HG03432 (cell line): Measurements from ENCODE around the gene ZNF618.
"Not testable (repeated sequence)": the region's sequence is repeated elsewhere in the genome, so short reads cannot be mapped to it uniquely, and the experiment has no call there.

Experiments used
- ATAC-seq: cut with Tn5 transposase; IDR thresholded peaks from one replicate; pipeline ENCODE4 v1.9.1; 2021; ENCODE audit warnings: mild to moderate bottlenecking, moderate library complexity; ENCODE audit not compliant: unreplicated experiment

Gene ZNF618

DNA sequence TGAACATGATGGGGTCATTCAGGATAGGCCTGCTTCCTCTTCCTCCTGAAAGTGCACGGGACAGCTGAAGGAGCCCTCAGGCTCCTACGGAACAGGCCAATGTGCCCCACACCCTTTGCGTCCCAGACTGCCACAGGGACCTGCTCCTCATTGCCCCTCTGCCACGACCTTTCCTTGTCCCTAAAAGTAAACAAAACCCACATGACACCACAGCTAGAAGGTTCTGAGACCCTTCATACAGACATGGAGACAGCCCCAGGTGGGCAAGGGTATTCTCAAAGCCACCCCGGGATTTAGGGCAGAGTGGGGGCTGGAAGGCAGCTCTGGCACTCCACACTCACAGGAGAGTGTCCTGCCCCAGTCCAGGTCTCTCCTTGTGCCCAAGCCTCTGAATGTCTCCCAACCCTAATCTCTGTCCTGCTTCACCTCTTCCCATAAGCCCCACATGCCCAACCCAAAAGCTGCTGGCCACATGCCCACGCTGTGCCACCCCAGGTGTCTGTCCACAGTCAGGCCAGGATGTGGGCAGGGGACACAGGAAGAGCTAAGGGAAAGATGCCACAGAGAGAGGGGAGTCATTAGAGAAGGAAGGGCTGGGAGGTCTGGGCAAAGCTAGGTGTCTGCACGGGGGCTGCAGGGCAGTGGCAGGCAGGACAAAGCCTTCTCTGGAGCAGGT is 201.2 kb downstream of the ZNF618 start:
- no peak for ATAC-seq

- ATAC-seq: no peak
These were observed 202.1 kb downstream of the ZNF618 start, which contains the start of gene AMBP for GRCh38 chr9:114078021-114078780. AMBP (minus strand) TSS chr9:114078300; CDS start chr9:114078209, 91 bp downstream.

DNA sequence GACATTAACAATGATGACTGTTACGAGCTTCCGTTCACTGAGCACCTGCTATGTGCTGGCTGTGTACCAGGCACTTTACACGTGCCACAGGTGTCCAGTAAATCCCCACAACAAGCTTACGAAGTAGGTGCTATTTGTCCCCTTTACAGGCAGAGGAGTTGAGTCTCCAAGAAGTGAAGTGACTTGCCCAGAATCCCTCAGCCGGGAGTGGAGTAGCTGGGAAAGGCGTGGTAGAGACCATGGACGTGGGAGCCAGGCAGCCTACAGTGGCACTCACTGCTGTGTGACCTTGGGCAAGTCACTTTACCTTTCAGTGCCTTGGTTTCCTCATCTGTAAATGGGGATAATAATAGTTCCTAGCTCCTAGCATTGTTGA is 202.7 kb downstream of the ZNF618 start:
- no peak for ATAC-seq

DNA sequence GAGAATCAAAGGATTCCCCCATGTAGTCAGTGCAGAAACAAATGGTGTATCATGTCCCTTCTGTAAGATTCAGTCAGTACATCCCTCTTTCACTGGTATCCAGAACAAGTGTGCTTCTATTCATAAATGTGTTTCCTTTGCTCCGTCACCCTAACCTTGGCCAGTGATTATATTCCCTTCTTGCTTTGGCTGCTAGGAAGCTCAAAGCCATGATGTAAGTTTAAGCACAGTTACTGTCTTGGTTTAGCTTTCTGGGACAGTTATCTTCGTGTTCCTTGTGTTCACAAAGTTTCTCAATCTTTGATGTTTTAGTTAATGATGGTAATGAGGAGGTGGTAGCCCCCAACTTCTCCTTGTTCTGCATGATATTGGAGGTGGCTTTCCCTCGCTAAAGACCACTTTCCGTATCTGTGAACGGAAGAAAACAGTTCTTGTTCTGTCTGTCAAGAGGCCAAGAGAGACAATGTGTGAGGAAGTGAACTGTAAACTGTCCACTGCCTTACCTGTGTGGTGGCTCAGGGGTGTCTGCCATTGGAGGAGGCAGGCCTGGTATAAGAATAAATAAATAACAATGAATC is 204.2 kb downstream of the ZNF618 start:
- no peak for ATAC-seq

GRCh38 chr9:114080773-114081440 is 204.8 kb downstream of the ZNF618 start:
- no peak for ATAC-seq

DNA sequence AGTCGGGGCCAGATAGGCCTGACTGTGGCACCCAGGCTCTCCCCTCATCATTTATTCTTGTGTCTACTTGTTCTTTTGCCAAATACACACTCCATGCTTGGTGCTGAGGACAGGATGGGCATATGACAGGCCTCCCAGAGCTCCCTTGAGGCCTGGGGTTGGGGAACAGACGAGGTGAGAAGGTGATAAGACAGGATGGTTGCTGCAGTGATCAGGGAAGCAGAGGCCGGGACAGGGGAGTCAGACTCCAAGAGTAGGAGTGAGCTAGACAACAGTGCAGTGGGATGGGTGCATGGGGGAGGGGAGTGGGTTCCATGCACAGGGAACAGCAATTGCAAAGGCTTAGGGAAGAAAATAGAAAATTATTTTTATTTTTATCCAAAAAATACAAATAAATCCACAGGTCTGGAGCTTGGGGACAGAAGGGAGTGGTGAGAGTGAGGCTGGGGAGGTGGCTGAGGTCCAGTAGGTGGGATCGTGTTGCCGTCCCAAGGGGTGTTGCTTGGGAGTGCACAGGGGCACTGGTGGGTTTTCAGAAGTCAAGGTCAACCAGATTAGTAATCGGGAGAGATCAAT is 205.4 kb downstream of the ZNF618 start:
- no peak for ATAC-seq

- peak; percentile 89 for ATAC-seq
These were observed 206.1 kb downstream of the ZNF618 start for GRCh38 chr9:114082017-114082762.

DNA sequence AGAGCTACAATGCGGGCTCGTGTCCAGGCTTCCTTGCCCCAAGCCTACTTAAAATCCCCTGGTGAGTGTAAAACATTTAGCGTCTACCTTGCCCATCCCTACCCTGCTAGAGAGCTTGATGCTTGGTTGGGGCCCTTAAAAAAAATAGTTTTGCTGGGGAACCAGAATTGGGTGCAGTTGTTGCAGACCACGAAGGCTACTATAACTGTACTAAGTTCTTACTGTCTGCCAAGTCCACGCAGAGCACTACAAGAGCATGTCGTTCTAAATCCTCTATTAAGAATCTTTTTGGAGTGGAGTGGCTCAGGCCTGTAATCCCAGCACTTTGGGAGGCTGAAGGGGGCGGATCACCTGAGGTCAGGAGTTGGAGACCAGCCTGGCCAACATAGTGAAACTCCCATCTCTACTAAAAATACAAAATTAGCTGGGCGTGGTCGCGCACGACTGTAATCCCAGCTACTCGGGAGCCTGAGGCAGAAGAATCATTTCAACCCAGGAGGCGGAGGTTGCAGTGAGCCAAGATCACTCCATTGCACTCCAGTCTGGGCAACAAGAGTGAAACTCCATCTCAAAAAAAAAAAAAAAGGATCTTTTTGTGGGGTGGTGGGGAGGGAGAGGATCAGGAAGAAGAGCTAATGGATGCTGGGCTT is 206.8 kb downstream of the ZNF618 start:
- not testable (repeated sequence) for ATAC-seq

DNA sequence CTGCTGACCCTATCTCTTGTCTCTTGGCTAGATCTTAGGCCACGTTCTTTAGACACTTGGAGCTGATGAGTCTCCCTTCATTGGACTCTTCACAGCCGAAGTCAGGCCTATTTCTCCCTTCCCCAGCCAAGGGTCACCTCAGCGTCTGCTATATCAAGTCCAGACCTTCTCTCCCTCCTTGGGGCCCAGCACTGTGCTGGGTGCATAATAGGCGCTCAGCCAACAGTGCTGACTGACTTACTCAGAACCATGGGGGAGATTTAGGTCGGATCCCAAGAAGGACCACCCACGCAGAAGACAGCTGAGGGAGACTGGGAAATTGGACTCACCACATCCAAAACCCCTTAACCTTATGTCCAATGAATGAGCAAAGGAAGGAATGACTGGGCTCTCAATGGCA is 207.6 kb downstream of the ZNF618 start:
- ATAC-seq: no peak

DNA sequence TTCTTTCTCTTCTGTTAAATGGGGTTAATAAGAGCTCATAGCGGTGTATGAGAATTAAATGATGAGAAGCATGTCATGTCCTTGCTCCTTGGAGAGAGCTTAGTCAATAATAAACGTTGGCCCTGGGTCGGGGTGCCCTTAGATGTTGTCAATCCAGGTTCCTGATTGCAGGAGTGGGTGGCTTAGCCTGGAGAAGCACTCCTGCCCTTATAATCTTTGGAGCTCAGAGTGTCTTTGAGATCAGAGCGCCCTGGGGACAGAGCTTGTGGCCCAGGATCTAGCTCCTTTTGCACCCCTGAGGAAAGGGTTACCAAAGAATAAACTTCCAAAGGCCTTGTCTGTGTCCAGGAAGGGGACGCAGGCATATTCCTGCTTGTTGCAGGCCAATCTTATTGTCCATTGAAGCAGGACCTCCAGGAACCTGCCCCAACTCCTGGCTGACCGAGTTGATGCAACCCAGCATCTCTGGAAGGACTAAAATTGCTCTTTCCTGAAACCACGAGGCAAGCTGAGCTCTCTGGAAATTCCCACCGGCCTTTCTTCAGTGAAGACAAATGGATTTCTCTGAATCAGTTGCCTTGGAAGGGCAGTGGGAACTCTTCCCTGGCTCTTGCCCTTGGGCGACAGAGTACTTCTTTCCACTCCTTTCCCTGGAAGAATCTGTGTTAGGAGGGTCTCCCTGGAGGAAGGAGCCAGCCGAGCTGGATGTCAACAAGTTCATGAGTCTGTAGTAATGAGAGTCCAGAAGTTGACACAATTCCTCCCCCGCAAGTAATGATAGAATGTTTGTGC is 208.4 kb downstream of the ZNF618 start:
- ATAC-seq: no peak

- ATAC-seq: no peak
These were observed 209.3 kb downstream of the ZNF618 start for GRCh38 chr9:114085387-114085789.

DNA sequence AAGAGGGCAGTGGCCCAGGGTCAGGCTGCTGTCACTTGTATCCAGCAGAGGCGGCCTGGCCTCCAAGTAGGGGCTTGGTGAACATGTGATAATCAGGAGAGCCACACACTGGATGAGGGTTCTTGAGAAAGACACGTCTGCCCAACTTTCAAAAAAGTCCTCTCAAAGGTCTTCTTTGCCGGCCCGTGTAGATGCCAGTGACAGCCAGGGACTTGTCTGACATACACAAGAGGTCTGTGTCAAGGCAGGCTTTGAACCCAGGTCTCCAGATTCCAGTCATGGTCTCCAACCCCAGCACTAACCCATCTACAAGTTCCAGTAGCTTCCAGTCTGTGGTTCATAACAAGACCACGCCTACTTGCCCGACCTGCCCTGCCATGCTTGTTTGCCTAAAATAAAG is 209.9 kb downstream of the ZNF618 start:
- ATAC-seq: no peak

GRCh38 chr9:114086607-114087006 is 210.5 kb downstream of the ZNF618 start:
- ATAC-seq: no peak

DNA sequence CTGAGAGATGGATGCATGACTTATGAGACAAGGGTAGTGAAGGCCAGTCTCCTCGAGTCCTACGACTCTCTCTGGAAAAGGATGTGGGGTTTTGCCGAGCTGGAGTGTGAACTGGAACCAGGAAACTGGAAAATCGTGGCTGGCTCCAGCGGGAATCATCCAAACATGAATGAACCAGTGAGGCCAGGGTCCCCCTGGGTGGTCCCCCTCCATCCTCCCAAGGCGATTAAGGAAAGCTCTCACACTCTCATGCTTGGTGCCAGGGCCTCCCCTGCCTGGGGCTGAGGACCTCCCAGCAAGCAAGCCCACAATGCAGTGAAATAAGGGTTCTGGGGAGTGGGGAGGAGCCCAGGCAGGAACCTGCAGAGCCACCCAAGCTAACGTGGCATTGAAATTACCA is 211.6 kb downstream of the ZNF618 start:
- ATAC-seq: no peak

DNA sequence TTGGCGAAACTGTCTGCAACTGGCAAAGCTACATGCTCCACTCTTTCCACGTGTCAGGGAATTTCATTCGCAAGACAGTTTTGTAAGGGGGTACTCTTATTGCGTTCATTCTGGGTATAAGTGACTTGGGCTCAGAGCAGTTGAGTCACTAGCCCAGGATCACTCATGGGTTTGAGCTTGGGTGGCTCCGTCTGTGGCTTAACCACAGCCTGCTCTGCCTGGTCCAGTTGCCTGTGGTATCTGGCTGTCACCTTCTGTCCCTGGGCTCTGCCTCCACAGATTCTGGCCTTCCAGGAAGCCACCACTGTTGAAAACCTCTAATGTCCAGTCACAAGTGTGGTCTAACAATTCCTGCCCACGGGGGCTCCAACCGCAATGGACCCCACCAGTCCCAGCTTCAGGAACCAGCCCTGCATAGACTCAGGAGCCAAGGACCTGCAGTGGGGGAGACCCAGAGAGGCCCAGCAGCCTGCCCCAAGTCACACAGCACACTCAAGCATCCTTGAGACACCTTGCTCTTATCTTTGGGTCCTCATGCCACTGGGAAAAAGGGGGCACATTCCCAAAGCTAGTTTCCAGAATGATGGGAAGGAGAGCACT is 212.6 kb downstream of the ZNF618 start:
- ATAC-seq: no peak

DNA sequence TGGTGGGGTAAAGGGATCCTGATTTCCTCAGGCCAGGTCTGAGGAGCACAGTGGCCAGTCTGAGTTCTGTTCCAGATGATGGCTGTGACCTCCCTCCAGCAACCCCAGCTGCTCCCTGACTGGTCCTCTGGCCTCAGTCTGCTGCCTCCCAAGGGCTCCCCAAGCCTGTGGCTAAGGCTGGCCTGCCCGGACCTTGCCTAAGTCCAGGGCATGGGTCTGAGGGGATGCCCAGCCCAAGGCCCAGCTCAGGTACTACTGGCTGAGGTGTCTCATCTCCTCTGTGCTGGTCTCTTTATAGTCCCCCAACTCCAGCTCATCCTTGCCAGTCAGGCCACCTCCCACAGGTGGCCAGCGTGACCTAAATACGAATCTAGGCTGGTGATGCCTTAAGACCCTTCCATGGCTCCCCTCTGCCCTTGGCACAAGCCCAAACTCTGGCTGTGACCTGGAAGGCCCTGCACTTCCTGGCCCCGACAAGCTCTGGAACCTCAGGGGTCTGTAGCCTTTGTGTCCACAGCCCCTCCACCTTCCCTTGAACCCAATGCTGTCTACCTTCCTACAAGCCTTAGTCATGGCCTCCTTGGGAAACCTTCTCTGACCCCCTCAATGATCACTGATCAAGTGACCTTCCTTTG is 213.2 kb downstream of the ZNF618 start:
- no peak for ATAC-seq

DNA sequence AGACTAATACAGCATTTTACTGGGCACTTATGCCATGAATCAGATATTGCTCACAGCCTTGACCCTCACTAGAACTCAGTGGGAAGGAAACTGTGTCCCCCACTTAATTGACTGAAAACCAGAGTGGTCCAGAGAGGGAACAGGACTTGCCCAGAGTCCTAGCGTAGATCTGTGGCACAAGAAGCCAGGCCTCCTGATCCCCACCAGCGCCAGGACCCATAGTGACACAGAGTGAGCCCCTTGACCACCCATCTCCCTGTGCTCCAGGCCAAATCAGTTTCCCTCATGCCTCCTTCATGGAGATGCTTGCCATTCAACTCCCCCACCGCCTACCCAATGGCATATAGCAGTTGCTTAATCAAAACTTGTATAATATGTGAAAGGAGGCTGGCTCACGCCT is 214.7 kb downstream of the ZNF618 start:
- ATAC-seq: no peak

GRCh38 chr9:114091711-114092110 is 215.6 kb downstream of the ZNF618 start:
- ATAC-seq: no peak
